HUES48 (cell line): ENCODE results near the gene MVB12B.

Experiments used
- H3K27ac ChIP-seq: one replicate; pipeline ENCODE4 v1.7.0; 2013; ENCODE audit warnings: low read depth, low read length, inconsistent platforms
- H3K27me3 ChIP-seq: 2 replicates; pipeline ENCODE4 v1.6.1; 2013; ENCODE audit warnings: mild to moderate bottlenecking, low read length; ENCODE audit not compliant: control insufficient read depth, insufficient read depth
- H3K36me3 ChIP-seq: 2 replicates; pipeline ENCODE4 v1.6.1; 2013; ENCODE audit warnings: low read length; ENCODE audit not compliant: control insufficient read depth, insufficient read depth
- H3K4me1 ChIP-seq: 2 replicates; pipeline ENCODE4 v1.6.1; 2013; ENCODE audit warnings: mild to moderate bottlenecking, low read length; ENCODE audit not compliant: control insufficient read depth, insufficient read depth
- H3K4me3 ChIP-seq: 2 replicates; pipeline ENCODE4 v1.5.1; 2013; ENCODE audit warnings: mild to moderate bottlenecking, low read depth, low read length
- H3K9ac ChIP-seq: 2 replicates; pipeline ENCODE4 v1.6.1; 2013; ENCODE audit warnings: mild to moderate bottlenecking, low read depth, low read length, moderate library complexity
- H3K9me3 ChIP-seq: 2 replicates; pipeline ENCODE4 v1.6.1; 2013; ENCODE audit warnings: low read length; ENCODE audit not compliant: control insufficient read depth, insufficient read depth

The MVB12B gene

GRCh38 chr9:126503333-126504085 lies 176.9 kb downstream of the MVB12B start:
- no peak overlapping the region for H3K27ac ChIP-seq
- H3K9me3 ChIP-seq = no peaks in the 10 kb centered on the region
- H3K4me3 ChIP-seq = no peak overlapping the region
- H3K27me3 ChIP-seq = peaks cover 7% of the 10 kb centered on the region
- no peak overlapping the region for H3K9ac ChIP-seq
- no peaks in the 10 kb centered on the region for H3K36me3 ChIP-seq
- H3K4me1 ChIP-seq = peaks cover 10% of the 10 kb centered on the region

- no peaks in the 10 kb centered on the region for H3K9me3 ChIP-seq
- H3K27ac ChIP-seq = no peak overlapping the region
- no peak overlapping the region for H3K9ac ChIP-seq
- H3K36me3 ChIP-seq = no peaks in the 10 kb centered on the region
- H3K4me3 ChIP-seq = no peak overlapping the region
- peaks cover 10% of the 10 kb centered on the region for H3K4me1 ChIP-seq
- H3K27me3 ChIP-seq = peaks cover 7% of the 10 kb centered on the region
Measured at GRCh38 chr9:126504086-126504976, 177.7 kb downstream of the MVB12B start.

GRCh38 chr9:126504977-126505455 lies 178.4 kb downstream of the MVB12B start:
- H3K27me3 ChIP-seq = peaks cover 3% of the 10 kb centered on the region
- no peak overlapping the region for H3K4me3 ChIP-seq
- no peaks in the 10 kb centered on the region for H3K36me3 ChIP-seq
- no peak overlapping the region for H3K9ac ChIP-seq
- no peaks in the 10 kb centered on the region for H3K9me3 ChIP-seq
- peaks cover 10% of the 10 kb centered on the region for H3K4me1 ChIP-seq
- H3K27ac ChIP-seq = no peak overlapping the region

- H3K4me1 ChIP-seq = peaks cover 10% of the 10 kb centered on the region
- no peaks in the 10 kb centered on the region for H3K27me3 ChIP-seq
- no peaks in the 10 kb centered on the region for H3K36me3 ChIP-seq
- H3K9ac ChIP-seq = no peak overlapping the region
- no peak overlapping the region for H3K4me3 ChIP-seq
- H3K9me3 ChIP-seq = no peaks in the 10 kb centered on the region
- H3K27ac ChIP-seq = no peak overlapping the region
Measured at GRCh38 chr9:126505697-126506346, 179.2 kb downstream of the MVB12B start.

GRCh38 chr9:126506361-126507317 lies 180.0 kb downstream of the MVB12B start:
- H3K9me3 ChIP-seq = no peaks in the 10 kb centered on the region
- H3K27me3 ChIP-seq = no peaks in the 10 kb centered on the region
- no peak overlapping the region for H3K27ac ChIP-seq
- H3K9ac ChIP-seq = no peak overlapping the region
- no peaks in the 10 kb centered on the region for H3K36me3 ChIP-seq
- H3K4me1 ChIP-seq = peaks cover 4% of the 10 kb centered on the region; the same call in 1 of the 2 replicates
- no peak overlapping the region for H3K4me3 ChIP-seq

- Histone ChIP-seq H3K36me3 (no peaks in the 10 kb centered on the region), H3K4me3 (no peak overlapping the region), H3K4me1 (peaks cover 4% of the 10 kb centered on the region; the same call in 1 of the 2 replicates), H3K27ac (no peak overlapping the region), H3K9ac (no peak overlapping the region), H3K27me3 (no peaks in the 10 kb centered on the region), H3K9me3 (no peaks in the 10 kb centered on the region)
Measured at GRCh38 chr9:126507318-126508109, 180.9 kb downstream of the MVB12B start.

GRCh38 chr9:126508171-126508591 lies 181.6 kb downstream of the MVB12B start:
- Histone ChIP-seq H3K4me1 (peaks cover 4% of the 10 kb centered on the region; the same call in 1 of the 2 replicates), H3K9ac (no peak overlapping the region), H3K36me3 (no peaks in the 10 kb centered on the region), H3K9me3 (no peaks in the 10 kb centered on the region), H3K27ac (no peak overlapping the region), H3K4me3 (no peak overlapping the region), H3K27me3 (no peaks in the 10 kb centered on the region)

GRCh38 chr9:126508928-126509327 lies 182.3 kb downstream of the MVB12B start:
- H3K27ac ChIP-seq = no peak overlapping the region
- H3K9me3 ChIP-seq = no peaks in the 10 kb centered on the region
- no peaks in the 10 kb centered on the region for H3K27me3 ChIP-seq
- H3K4me1 ChIP-seq = peaks cover 5% of the 10 kb centered on the region
- H3K4me3 ChIP-seq = no peak overlapping the region
- no peaks in the 10 kb centered on the region for H3K36me3 ChIP-seq
- H3K9ac ChIP-seq = no peak overlapping the region

- Histone ChIP-seq H3K36me3 (no peaks in the 10 kb centered on the region), H3K4me1 (peaks cover 6% of the 10 kb centered on the region), H3K9ac (no peak overlapping the region), H3K4me3 (no peak overlapping the region), H3K9me3 (no peaks in the 10 kb centered on the region), H3K27ac (no peak overlapping the region), H3K27me3 (peaks cover 2% of the 10 kb centered on the region; the same call in 1 of the 2 replicates)
Measured at GRCh38 chr9:126509718-126510117, 183.1 kb downstream of the MVB12B start.
